ENCODE data around the gene CAV2.

GRCh38 chr7:116549370-116549769 is 49.8 kb downstream of the CAV2 start:
- TF ChIP-seq POLR2A (IDR thresholded peaks at IDR 0.05) (no peak), CTCF (IDR thresholded peaks at IDR 0.05) (no peak)
